Endodermal cell (in vitro differentiated cells): ENCODE data around the gene DDX20. TPM values are rescaled to one million over a fixed set of nuclear protein-coding genes. Genes with fewer than 3 reads are reported as not detected.

Experiments used
- DNase-seq: peaks from one replicate; pipeline ENCODE4 v3.0.0-alpha.2; 2017
- H3K27ac ChIP-seq: 2 replicates; pipeline ENCODE4 v1.5.1; 2013; ENCODE audit warnings: mild to moderate bottlenecking, low read depth, low read length, moderate library complexity
- H3K27me3 ChIP-seq: 2 replicates; pipeline ENCODE4 v1.6.1; 2013; ENCODE audit warnings: mild to moderate bottlenecking, low read length, moderate library complexity; ENCODE audit not compliant: insufficient read depth, control insufficient read depth, poor library complexity, severe bottlenecking
- H3K36me3 ChIP-seq: 2 replicates; pipeline ENCODE4 v1.7.0; 2013; ENCODE audit warnings: mild to moderate bottlenecking, low read length, moderate library complexity; ENCODE audit not compliant: control insufficient read depth, insufficient read depth
- H3K4me1 ChIP-seq: one replicate; pipeline ENCODE4 v1.7.0; 2013; ENCODE audit warnings: low read length; ENCODE audit not compliant: control insufficient read depth, insufficient read depth
- H3K4me3 ChIP-seq: 2 replicates; pipeline ENCODE4 v1.5.1; 2013; ENCODE audit warnings: mild to moderate bottlenecking, low read length, moderate library complexity
- H3K9ac ChIP-seq: 2 replicates; pipeline ENCODE4 v1.6.1; 2013; ENCODE audit warnings: mild to moderate bottlenecking, low read length, moderate library complexity; ENCODE audit not compliant: poor library complexity, severe bottlenecking; ENCODE audit errors: extremely low read depth
- H3K9me3 ChIP-seq: 2 replicates; pipeline ENCODE4 v1.6.1; 2013; ENCODE audit warnings: mild to moderate bottlenecking, low read length, moderate library complexity; ENCODE audit not compliant: control insufficient read depth
- H3K27ac Mint-ChIP-seq: 2 replicates; pipeline ENCODE4 v1.8.0; 2020; ENCODE audit warnings: mixed read lengths
- H3K27me3 Mint-ChIP-seq: 2 replicates; pipeline ENCODE4 v1.8.0; 2021; ENCODE audit warnings: mild to moderate bottlenecking, mixed read lengths; ENCODE audit not compliant: insufficient read depth
- H3K36me3 Mint-ChIP-seq: 2 replicates; pipeline ENCODE4 v1.8.0; 2020; ENCODE audit warnings: low read depth, mixed read lengths
- H3K4me1 Mint-ChIP-seq: 2 replicates; pipeline ENCODE4 v1.8.0; 2020; ENCODE audit warnings: mixed read lengths
- H3K4me3 Mint-ChIP-seq: 2 replicates; pipeline ENCODE4 v1.8.0; 2020; ENCODE audit warnings: mild to moderate bottlenecking, moderate library complexity, mixed read lengths
- H3K9me3 Mint-ChIP-seq: 2 replicates; pipeline ENCODE4 v1.8.0; 2020; ENCODE audit warnings: mild to moderate bottlenecking, mixed read lengths
- WGBS, 2 experiments: methylation state at CpG; one replicate each; pipeline versions ENCODE4 v1.1.5 to v1.1.7; 2013; ENCODE audit warnings: missing lambda C conversion rate in 2 of 2, mixed read lengths in 1 of 2; ENCODE audit not compliant: insufficient coverage in 1 of 2, insufficient read length in 1 of 2; 5-methylcytosine and 5-hydroxymethylcytosine counted together
- total RNA-seq, 2 donors: library from RNA; stranded (reverse); fragmentation: NEBNext Ultra II Directional in 1 of 2; extraction: Animal tissue kit (Norgen Biotek cat#: 25700) in 1 of 2; gene quantifications; 2 replicates in 1 of 2; 3 replicates in 1 of 2; pipeline ENCODE4 v1.2.1, GENCODE V29; 2021
- TF ChIP-seq, protein P1 (sequence below): fragments of 200-600 bp; sonication (generic); conservative IDR thresholded peaks from 2 replicates; pipeline ENCODE4 v1.5.0; 2021; ENCODE audit warnings: antibody characterized with exemption, mild to moderate bottlenecking

Gene DDX20
- total RNA-seq, 2 donors from 2014 or later, result 19.4 to 19.8 TPM

DNA sequence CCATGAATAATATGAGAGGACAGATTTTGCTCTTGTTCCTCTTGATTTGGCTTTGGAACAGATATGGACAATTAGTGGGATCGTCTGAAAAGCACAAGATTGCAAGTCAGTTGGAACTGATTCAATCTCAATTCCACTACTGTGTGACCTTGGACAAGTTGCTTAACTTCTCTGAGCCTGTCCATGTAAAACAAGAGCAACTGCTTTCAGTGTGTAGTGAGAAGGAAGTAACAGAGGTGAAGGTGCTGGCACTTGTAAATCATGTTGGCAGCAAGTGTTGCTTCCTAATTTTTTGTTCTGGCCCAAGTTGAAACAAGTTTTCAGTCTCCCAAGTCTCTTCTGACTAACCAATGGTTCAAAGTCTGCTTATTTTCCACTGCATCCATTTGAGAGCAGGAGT is 31.8 kb upstream of the DDX20 start:
- DNase-seq, result no peak
- Histone ChIP-seq H3K4me1 (peaks cover 5% of the 10 kb centered on the region), H3K36me3 (no peaks in the 10 kb centered on the region), H3K9me3 (no peaks in the 10 kb centered on the region), H3K27me3 (no peaks in the 10 kb centered on the region), H3K27ac (no peak overlapping the region), H3K4me3 (no peak overlapping the region), H3K9ac (no peak overlapping the region)
- 80 to 94% methylated on average over 1 of the region's 1 CpG for WGBS, 2 experiments
- TF ChIP-seq, protein P1, sequence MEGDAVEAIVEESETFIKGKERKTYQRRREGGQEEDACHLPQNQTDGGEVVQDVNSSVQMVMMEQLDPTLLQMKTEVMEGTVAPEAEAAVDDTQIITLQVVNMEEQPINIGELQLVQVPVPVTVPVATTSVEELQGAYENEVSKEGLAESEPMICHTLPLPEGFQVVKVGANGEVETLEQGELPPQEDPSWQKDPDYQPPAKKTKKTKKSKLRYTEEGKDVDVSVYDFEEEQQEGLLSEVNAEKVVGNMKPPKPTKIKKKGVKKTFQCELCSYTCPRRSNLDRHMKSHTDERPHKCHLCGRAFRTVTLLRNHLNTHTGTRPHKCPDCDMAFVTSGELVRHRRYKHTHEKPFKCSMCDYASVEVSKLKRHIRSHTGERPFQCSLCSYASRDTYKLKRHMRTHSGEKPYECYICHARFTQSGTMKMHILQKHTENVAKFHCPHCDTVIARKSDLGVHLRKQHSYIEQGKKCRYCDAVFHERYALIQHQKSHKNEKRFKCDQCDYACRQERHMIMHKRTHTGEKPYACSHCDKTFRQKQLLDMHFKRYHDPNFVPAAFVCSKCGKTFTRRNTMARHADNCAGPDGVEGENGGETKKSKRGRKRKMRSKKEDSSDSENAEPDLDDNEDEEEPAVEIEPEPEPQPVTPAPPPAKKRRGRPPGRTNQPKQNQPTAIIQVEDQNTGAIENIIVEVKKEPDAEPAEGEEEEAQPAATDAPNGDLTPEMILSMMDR, result no peak
- Mint-ChIP-seq H3K36me3 (no peaks in the 10 kb centered on the region), H3K27me3 (no peaks in the 10 kb centered on the region), H3K4me3 (no peak overlapping the region), H3K27ac (no peak overlapping the region), H3K4me1 (peaks cover 13% of the 10 kb centered on the region), H3K9me3 (no peaks in the 10 kb centered on the region)

DNA sequence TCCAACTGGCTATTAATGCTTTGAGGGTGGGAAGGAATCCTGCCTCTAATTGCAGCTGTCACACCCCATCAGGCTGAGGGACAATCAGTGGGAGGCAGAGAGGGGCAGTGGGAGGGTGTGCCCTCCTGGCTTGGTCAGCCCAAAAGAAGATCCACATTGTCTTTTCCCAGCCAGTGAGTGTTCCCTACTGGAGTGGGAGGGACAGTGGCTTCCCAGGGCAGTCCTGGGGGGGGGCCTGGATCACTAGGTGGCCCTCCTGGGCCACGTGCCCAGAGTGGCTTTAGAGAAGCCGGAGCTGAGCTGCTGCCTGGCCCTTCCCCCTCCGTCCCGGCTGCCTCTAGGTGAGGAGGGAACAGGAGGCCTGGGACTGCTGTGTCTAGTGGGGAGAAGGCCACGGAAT is 30.5 kb upstream of the DDX20 start:
- Histone ChIP-seq H3K36me3 (no peaks in the 10 kb centered on the region), H3K4me1 (peaks cover 5% of the 10 kb centered on the region), H3K27ac (no peak overlapping the region), H3K9me3 (no peaks in the 10 kb centered on the region), H3K9ac (no peak overlapping the region), H3K27me3 (no peaks in the 10 kb centered on the region), H3K4me3 (no peak overlapping the region)
- peak; percentile 73 for DNase-seq
- 60 to 71% methylated on average over 1 to 5 of the region's 5 CpGs for WGBS, 2 experiments
- Mint-ChIP-seq H3K27ac (no peak overlapping the region), H3K36me3 (no peaks in the 10 kb centered on the region), H3K4me3 (no peak overlapping the region), H3K9me3 (no peaks in the 10 kb centered on the region), H3K27me3 (no peaks in the 10 kb centered on the region), H3K4me1 (peaks cover 13% of the 10 kb centered on the region)
- TF ChIP-seq, protein P1, result no peak

DNA sequence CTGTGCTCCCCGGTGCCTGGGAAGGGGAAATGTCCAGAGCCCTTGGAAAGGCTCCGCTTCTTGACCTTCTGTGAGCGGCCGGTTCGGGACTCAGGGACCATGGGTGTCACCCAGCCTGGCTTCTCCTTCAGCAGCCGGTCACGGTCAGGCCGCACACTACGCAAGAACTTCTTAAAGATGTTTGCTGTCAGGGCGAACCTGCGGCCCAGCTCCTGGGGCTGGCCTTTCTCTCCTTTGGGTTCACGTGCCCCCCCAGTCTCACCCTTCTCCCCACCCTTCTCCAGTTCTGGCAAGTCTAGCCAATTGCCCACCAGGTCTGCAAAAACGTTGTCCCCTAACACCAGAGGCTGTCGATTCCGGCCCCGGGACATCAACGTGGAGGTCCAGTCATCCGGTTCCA is 28.6 kb upstream of the DDX20 start:
- no peak overlapping the region for H3K9ac ChIP-seq
- H3K27ac ChIP-seq, result no peak overlapping the region
- TF ChIP-seq, protein P1, result no peak
- H3K9me3 ChIP-seq, result no peaks in the 10 kb centered on the region
- H3K36me3 ChIP-seq, result no peaks in the 10 kb centered on the region
- 86% methylated on average over 8 to 18 of the region's 18 CpGs for WGBS, 2 experiments
- no peaks in the 10 kb centered on the region for H3K36me3 Mint-ChIP-seq
- H3K9me3 Mint-ChIP-seq, result no peaks in the 10 kb centered on the region
- DNase-seq, result peak; percentile 29
- H3K27me3 ChIP-seq, result no peaks in the 10 kb centered on the region
- no peak overlapping the region for H3K27ac Mint-ChIP-seq
- H3K4me1 ChIP-seq, result peaks cover 5% of the 10 kb centered on the region
- no peak overlapping the region for H3K4me3 ChIP-seq
- H3K27me3 Mint-ChIP-seq, result no peaks in the 10 kb centered on the region
- H3K4me3 Mint-ChIP-seq, result no peak overlapping the region
- peaks cover 7% of the 10 kb centered on the region for H3K4me1 Mint-ChIP-seq
